RWPE2 (cell line): Measurements from ENCODE around the gene HIPK2.

Experiments
- ATAC-seq: fragments of 200-7000 bp; cut with Tn5 transposase; 3 replicates; pipeline ENCODE4 v1.9.1; 2021; ENCODE audit warnings: low read depth
- DNase-seq: peaks from one replicate; pipeline ENCODE4 v3.0.0-alpha.2; 2020; ENCODE audit warnings: low spot score
- H3K27ac ChIP-seq: fragments of 450-650 bp; 2 replicates; pipeline ENCODE4 v1.5.1; 2017; ENCODE audit warnings: mild to moderate bottlenecking; ENCODE audit not compliant: poor library complexity, severe bottlenecking
- H3K27me3 ChIP-seq: fragments of 250-450 bp; sonication (Bioruptor Pico); 2 replicates; pipeline ENCODE4 v1.5.1; 2021; ENCODE audit warnings: mild to moderate bottlenecking, moderate library complexity; ENCODE audit not compliant: insufficient read depth, poor library complexity, severe bottlenecking
- H3K36me3 ChIP-seq: fragments of 250-450 bp; sonication (Bioruptor Pico); 2 replicates; pipeline ENCODE4 v1.5.1; 2020; ENCODE audit warnings: low read depth, mild to moderate bottlenecking, moderate library complexity
- H3K4me1 ChIP-seq: fragments of 250-450 bp; sonication (Bioruptor Pico); 2 replicates; pipeline ENCODE4 v1.5.1; 2021; ENCODE audit warnings: mild to moderate bottlenecking, moderate library complexity; ENCODE audit not compliant: insufficient read depth, poor library complexity, severe bottlenecking
- H3K4me3 ChIP-seq: fragments of 250-450 bp; sonication (Bioruptor Pico); 2 replicates; pipeline ENCODE4 v1.5.1; 2021; ENCODE audit warnings: mild to moderate bottlenecking, moderate library complexity; ENCODE audit not compliant: severe bottlenecking
- H3K9me3 ChIP-seq: fragments of 250-450 bp; sonication (Bioruptor Pico); 2 replicates; pipeline ENCODE4 v1.5.1; 2021; ENCODE audit warnings: mild to moderate bottlenecking, moderate library complexity; ENCODE audit not compliant: severe bottlenecking
- TF ChIP-seq, protein P1 (sequence below): fragments of 450-650 bp; IDR thresholded peaks from one replicate; pipeline ENCODE4 v1.5.1; 2017; ENCODE audit warnings: mild to moderate bottlenecking, moderate library complexity; ENCODE audit not compliant: poor library complexity, severe bottlenecking

Gene HIPK2

GRCh38 chr7:139777948-139778841 lies at the start of gene HIPK2:
TSS of gene HIPK2 (minus strand) at chr7:139777998. CDS start at chr7:139777623, 375 bp downstream.
- TF ChIP-seq, protein P1, sequence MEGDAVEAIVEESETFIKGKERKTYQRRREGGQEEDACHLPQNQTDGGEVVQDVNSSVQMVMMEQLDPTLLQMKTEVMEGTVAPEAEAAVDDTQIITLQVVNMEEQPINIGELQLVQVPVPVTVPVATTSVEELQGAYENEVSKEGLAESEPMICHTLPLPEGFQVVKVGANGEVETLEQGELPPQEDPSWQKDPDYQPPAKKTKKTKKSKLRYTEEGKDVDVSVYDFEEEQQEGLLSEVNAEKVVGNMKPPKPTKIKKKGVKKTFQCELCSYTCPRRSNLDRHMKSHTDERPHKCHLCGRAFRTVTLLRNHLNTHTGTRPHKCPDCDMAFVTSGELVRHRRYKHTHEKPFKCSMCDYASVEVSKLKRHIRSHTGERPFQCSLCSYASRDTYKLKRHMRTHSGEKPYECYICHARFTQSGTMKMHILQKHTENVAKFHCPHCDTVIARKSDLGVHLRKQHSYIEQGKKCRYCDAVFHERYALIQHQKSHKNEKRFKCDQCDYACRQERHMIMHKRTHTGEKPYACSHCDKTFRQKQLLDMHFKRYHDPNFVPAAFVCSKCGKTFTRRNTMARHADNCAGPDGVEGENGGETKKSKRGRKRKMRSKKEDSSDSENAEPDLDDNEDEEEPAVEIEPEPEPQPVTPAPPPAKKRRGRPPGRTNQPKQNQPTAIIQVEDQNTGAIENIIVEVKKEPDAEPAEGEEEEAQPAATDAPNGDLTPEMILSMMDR: no peak
- Histone ChIP-seq H3K4me3 (peak within 1 kb of the TSS; percentile 97), H3K4me1 (peaks cover 23% of the 10 kb centered on the region), H3K27ac (peak within 1 kb of the TSS; percentile 95), H3K9me3 (no peaks in the 10 kb centered on the region), H3K27me3 (no peaks in the 10 kb centered on the region), H3K36me3 (no peaks in the 10 kb centered on the region; the same call in 1 of the 2 replicates)
- peak; percentile 49 for ATAC-seq
- no peak for DNase-seq

GRCh38 chr7:139827042-139827441 lies 49.2 kb upstream of the HIPK2 start:
- DNase-seq (no peak), ATAC-seq (peak; percentile 41; the same call in 1 of the 3 replicates)
- Histone ChIP-seq H3K27ac (no peak overlapping the region), H3K27me3 (no peaks in the 10 kb centered on the region), H3K9me3 (no peaks in the 10 kb centered on the region), H3K36me3 (no peaks in the 10 kb centered on the region), H3K4me1 (no peaks in the 10 kb centered on the region), H3K4me3 (no peak overlapping the region)
- TF ChIP-seq, protein P1: peak; percentile 34

- H3K27ac ChIP-seq: no peak overlapping the region
- H3K27me3 ChIP-seq: no peaks in the 10 kb centered on the region
- H3K36me3 ChIP-seq: no peaks in the 10 kb centered on the region
- H3K9me3 ChIP-seq: no peaks in the 10 kb centered on the region
- TF ChIP-seq, protein P1: no peak
- ATAC-seq: peak; percentile 72; the same call in 2 of the 3 replicates
- H3K4me1 ChIP-seq: no peaks in the 10 kb centered on the region
- H3K4me3 ChIP-seq: no peak overlapping the region
- no peak for DNase-seq
Observed at GRCh38 chr7:139825666-139826290, 48.0 kb upstream of the HIPK2 start.

GRCh38 chr7:139823959-139824521 lies 46.2 kb upstream of the HIPK2 start:
- TF ChIP-seq, protein P1: no peak

More at GRCh38 chr7:139823959-139824521, 46.2 kb upstream of the HIPK2 start:
- Histone ChIP-seq H3K9me3 (no peaks in the 10 kb centered on the region), H3K4me1 (no peaks in the 10 kb centered on the region), H3K36me3 (no peaks in the 10 kb centered on the region), H3K27ac (no peak overlapping the region), H3K27me3 (no peaks in the 10 kb centered on the region), H3K4me3 (no peak overlapping the region)
- ATAC-seq (no peak), DNase-seq (no peak)
